Panc1 (cell line): ENCODE results near the gene PTEN. TPM values are rescaled to one million over a fixed set of nuclear protein-coding genes. Genes with fewer than 3 reads are reported as not detected.

Experiments used
- ATAC-seq: fragments of 200-7000 bp; cut with Tn5 transposase; 2 replicates; pipeline ENCODE4 v1.9.1; 2020; ENCODE audit warnings: mild to moderate bottlenecking, moderate library complexity
- BruUV-seq: library from RNA; stranded (reverse); fragments of 400-500 nt; replicated peaks from 2 replicates; lab custom pipeline; 2021; lab: Mats Ljungman, UMichigan
- CTCF ChIA-PET: fragments of 300-600 bp; sonication (Branson Sonifier 250); formaldehyde crosslinking; loops from one replicate; lab custom pipeline; 2022; ENCODE audit warnings: antibody characterized with exemption; lab: Charles Lee
- POLR2A ChIA-PET: fragments of 300-600 bp; sonication (Branson Sonifier 250); formaldehyde crosslinking; loops from one replicate; lab custom pipeline; 2022; ENCODE audit warnings: antibody characterized with exemption; lab: Charles Lee
- DNase-seq: peaks from one replicate; pipeline ENCODE4 v3.0.0-alpha.2; 2010; ENCODE audit warnings: low read depth, low spot score
- H3K27ac ChIP-seq: 2 replicates; pipeline ENCODE4 v1.5.1; 2011; ENCODE audit warnings: mild to moderate bottlenecking, low read length, inconsistent platforms
- H3K27me3 ChIP-seq: fragments of 200-500 bp; sonication (Bioruptor generic); 2 replicates; pipeline ENCODE4 v1.6.0; 2014; ENCODE audit warnings: low read length, inconsistent platforms; ENCODE audit not compliant: control insufficient read depth, insufficient read depth
- H3K36me3 ChIP-seq: fragments of 200-500 bp; sonication (Bioruptor generic); 2 replicates; pipeline ENCODE4 v1.5.1; 2014; ENCODE audit warnings: inconsistent platforms, mild to moderate bottlenecking, low read length, moderate library complexity; ENCODE audit not compliant: control insufficient read depth, insufficient read depth
- H3K4me1 ChIP-seq: 2 replicates; pipeline ENCODE4 v1.5.1; 2011; ENCODE audit warnings: inconsistent platforms, mild to moderate bottlenecking, low read length, moderate library complexity; ENCODE audit not compliant: control insufficient read depth, insufficient read depth
- H3K4me3 ChIP-seq, 2 experiments: 2 replicates each; pipeline ENCODE4 v1.5.1; 2011 to 2012; ENCODE audit warnings: low read depth in 2 of 2, low read length in 2 of 2, mild to moderate bottlenecking in 2 of 2, inconsistent platforms in 1 of 2, moderate library complexity in 1 of 2
- H3K9me3 ChIP-seq: fragments of 200-500 bp; sonication (Bioruptor generic); 2 replicates; pipeline ENCODE4 v1.5.1; 2014; ENCODE audit warnings: low read depth, mild to moderate bottlenecking, inconsistent platforms, low read length, moderate library complexity; ENCODE audit not compliant: control insufficient read depth, insufficient read depth
- POLR2AphosphoS5 ChIP-seq: IDR thresholded peaks from 2 replicates; pipeline ENCODE4 v1.6.1; 2012; ENCODE audit warnings: mild to moderate bottlenecking, low read depth, low read length, moderate library complexity
- SIN3A ChIP-seq: IDR thresholded peaks from 2 replicates; pipeline ENCODE4 v1.6.1; 2012; ENCODE audit warnings: low read depth, mild to moderate bottlenecking, low read length, moderate library complexity, borderline replicate concordance; ENCODE audit not compliant: insufficient read depth
- TCF7L2 ChIP-seq: IDR thresholded peaks from 2 replicates; pipeline ENCODE4 v1.6.1; 2011; ENCODE audit warnings: mild to moderate bottlenecking, low read depth, low read length, inconsistent platforms
- in situ Hi-C: cut with HindIII; loops from 2 replicates; pipeline ENCODE4 v1.10.0; 2016; ENCODE audit warnings: low sequenced_read_pairs, low pct_unique_long_range_greater_than_20kb
- intact Hi-C: fragments of 100-400 bp; cut with micrococcal nuclease; formaldehyde crosslinking; loops from one replicate; pipeline ENCODE4 v1.10.0; 2022; ENCODE audit not compliant: unreplicated experiment
- total RNA-seq: library from RNA; stranded (reverse); gene quantifications from one replicate; pipeline ENCODE4 v1.2.1, GENCODE V29; 2021; ENCODE audit not compliant: unreplicated experiment
- TF ChIP-seq, protein P1 (sequence below), 2 experiments: IDR thresholded peaks; 2 replicates each; pipeline ENCODE4 v1.6.1; 2011 to 2012; ENCODE audit warnings: low read depth in 2 of 2, control low read depth in 1 of 2, low read length in 1 of 2, mild to moderate bottlenecking in 1 of 2, moderate library complexity in 1 of 2; ENCODE audit not compliant: insufficient read depth in 1 of 2
- TF ChIP-seq, protein P2 (sequence below): fragments of 450-650 bp; IDR thresholded peaks from 2 replicates; pipeline ENCODE4 v1.5.1; 2017; ENCODE audit warnings: mild to moderate bottlenecking

Gene PTEN
- total RNA-seq, 1 experiment from 2014 or later = 88.9 TPM

DNA sequence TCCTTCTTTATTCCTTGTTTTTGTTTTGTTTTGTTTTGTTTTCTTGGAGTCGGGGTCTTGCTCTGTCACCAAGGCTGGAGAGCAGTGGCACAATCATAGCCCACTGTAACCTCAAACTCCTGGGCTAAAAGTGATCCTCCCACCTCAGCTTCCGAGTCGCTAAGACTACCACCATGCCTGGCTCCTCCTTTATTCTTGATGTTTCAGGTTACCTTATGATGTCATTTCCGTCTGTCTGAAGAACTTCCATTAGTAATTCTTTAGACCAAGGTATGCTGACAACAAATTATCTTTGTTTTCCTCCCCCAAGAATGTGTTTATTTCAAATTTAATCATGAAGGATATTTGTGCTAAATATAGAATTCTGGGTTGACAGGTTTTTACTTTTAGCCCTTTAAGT, 27.3 kb upstream of the PTEN start:
- DNase-seq (no peak), ATAC-seq (no peak)
- Histone ChIP-seq H3K27ac (no peak overlapping the region), H3K36me3 (no peaks in the 10 kb centered on the region), H3K4me3 (no peak overlapping the region), H3K27me3 (no peaks in the 10 kb centered on the region), H3K4me1 (no peaks in the 10 kb centered on the region), H3K9me3 (no peaks in the 10 kb centered on the region)
- TF ChIP-seq POLR2AphosphoS5 (no peak), TCF7L2 (no peak), SIN3A (no peak)
- TF ChIP-seq, protein P1, sequence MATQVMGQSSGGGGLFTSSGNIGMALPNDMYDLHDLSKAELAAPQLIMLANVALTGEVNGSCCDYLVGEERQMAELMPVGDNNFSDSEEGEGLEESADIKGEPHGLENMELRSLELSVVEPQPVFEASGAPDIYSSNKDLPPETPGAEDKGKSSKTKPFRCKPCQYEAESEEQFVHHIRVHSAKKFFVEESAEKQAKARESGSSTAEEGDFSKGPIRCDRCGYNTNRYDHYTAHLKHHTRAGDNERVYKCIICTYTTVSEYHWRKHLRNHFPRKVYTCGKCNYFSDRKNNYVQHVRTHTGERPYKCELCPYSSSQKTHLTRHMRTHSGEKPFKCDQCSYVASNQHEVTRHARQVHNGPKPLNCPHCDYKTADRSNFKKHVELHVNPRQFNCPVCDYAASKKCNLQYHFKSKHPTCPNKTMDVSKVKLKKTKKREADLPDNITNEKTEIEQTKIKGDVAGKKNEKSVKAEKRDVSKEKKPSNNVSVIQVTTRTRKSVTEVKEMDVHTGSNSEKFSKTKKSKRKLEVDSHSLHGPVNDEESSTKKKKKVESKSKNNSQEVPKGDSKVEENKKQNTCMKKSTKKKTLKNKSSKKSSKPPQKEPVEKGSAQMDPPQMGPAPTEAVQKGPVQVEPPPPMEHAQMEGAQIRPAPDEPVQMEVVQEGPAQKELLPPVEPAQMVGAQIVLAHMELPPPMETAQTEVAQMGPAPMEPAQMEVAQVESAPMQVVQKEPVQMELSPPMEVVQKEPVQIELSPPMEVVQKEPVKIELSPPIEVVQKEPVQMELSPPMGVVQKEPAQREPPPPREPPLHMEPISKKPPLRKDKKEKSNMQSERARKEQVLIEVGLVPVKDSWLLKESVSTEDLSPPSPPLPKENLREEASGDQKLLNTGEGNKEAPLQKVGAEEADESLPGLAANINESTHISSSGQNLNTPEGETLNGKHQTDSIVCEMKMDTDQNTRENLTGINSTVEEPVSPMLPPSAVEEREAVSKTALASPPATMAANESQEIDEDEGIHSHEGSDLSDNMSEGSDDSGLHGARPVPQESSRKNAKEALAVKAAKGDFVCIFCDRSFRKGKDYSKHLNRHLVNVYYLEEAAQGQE (IDR thresholded peaks at IDR 0.05; ENCODE audit: insufficient read depth in 1 of 2, low read depth in 2 of 2, low read length in 1 of 2) = no peak
- TF ChIP-seq, protein P2, sequence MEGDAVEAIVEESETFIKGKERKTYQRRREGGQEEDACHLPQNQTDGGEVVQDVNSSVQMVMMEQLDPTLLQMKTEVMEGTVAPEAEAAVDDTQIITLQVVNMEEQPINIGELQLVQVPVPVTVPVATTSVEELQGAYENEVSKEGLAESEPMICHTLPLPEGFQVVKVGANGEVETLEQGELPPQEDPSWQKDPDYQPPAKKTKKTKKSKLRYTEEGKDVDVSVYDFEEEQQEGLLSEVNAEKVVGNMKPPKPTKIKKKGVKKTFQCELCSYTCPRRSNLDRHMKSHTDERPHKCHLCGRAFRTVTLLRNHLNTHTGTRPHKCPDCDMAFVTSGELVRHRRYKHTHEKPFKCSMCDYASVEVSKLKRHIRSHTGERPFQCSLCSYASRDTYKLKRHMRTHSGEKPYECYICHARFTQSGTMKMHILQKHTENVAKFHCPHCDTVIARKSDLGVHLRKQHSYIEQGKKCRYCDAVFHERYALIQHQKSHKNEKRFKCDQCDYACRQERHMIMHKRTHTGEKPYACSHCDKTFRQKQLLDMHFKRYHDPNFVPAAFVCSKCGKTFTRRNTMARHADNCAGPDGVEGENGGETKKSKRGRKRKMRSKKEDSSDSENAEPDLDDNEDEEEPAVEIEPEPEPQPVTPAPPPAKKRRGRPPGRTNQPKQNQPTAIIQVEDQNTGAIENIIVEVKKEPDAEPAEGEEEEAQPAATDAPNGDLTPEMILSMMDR = no peak
- CTCF ChIA-PET = no interaction called here
- BruUV-seq = no TSS peak
- POLR2A ChIA-PET = no interaction called here
- intact Hi-C loops (no loop called here), in situ Hi-C loops (no loop called here)

DNA sequence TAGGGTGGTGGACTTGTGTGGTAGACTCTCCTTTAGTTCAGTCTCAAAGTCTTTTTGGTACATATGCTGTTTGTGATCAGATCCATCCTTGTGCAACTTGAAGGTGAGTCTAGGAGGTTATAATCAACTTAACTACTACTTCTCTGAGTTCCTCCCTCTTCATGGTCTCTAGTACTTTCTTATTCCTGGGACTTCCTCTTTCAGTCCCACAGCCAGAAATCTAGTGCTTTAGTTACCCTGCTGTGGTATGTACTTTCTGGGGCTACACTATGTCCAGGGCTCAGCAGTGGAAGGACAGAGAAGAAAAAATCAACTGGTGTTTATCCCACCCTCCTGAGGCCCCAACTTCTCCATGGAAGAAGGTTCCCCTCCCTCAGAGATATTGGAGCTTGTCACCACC, 26.0 kb upstream of the PTEN start:
- in situ Hi-C loops = no loop called here
- no peaks in the 10 kb centered on the region for H3K27me3 ChIP-seq
- H3K27ac ChIP-seq = no peak overlapping the region
- peaks cover 4% of the 10 kb centered on the region; the same call in 1 of the 2 replicates for H3K4me1 ChIP-seq
- no peak overlapping the region for H3K4me3 ChIP-seq
- no peak for DNase-seq
- no peak for ATAC-seq
- no TSS peak for BruUV-seq
- H3K9me3 ChIP-seq = no peaks in the 10 kb centered on the region
- ChIA-PET CTCF (no interaction called here), POLR2A (no interaction called here)
- intact Hi-C loops = no loop called here
- TF ChIP-seq POLR2AphosphoS5 (no peak), TCF7L2 (no peak), SIN3A (no peak)
- TF ChIP-seq, protein P1 (IDR thresholded peaks at IDR 0.05; ENCODE audit: insufficient read depth in 1 of 2, low read depth in 2 of 2, low read length in 1 of 2) = no peak
- TF ChIP-seq, protein P2 = no peak
- H3K36me3 ChIP-seq = no peaks in the 10 kb centered on the region
